Medulla oblongata (tissue), 1 donor: ENCODE results near the gene PDGFA.
"Not testable (repeated sequence)": the region's sequence is repeated elsewhere in the genome, so short reads cannot be mapped to it uniquely, and the experiment has no call there.

Experiments used
- DNase-seq: peaks from one replicate; pipeline ENCODE4 v3.0.0-alpha.2; 2015; ENCODE audit errors: extremely low spot score

The PDGFA gene

DNA sequence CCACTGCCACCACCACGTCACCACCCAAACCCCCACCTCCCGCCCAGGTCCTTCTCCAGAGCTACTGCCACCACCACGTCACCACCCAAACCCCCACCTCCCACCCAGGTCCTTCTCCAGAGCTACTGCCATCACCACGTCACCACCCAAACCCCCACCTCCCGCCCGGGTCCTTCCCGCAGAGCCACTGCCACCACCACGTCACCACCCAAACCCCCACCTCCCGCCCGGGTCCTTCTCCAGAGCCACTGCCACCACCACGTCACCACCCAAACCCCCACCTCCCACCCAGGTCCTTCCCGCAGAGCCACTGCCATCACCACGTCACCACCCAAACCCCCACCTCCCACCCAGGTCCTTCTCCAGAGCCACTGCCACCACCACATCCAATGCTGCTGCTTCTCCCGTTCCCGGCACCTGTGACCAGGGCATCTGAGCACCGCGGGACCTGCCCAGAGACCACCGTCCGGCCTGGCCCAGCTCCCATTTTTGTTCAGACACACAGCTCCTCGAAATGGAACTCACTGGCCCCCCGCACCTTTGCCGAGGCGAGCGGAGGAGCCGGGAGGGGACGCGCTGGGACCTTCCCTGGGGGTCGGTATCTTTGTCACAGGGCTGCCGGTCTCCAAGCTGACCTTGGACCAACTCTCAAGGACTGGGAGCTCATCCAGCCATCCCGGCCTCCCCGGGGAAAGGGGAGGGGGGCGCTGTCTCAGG is 32.7 kb upstream of the PDGFA start:
- not testable (repeated sequence) for DNase-seq

DNA sequence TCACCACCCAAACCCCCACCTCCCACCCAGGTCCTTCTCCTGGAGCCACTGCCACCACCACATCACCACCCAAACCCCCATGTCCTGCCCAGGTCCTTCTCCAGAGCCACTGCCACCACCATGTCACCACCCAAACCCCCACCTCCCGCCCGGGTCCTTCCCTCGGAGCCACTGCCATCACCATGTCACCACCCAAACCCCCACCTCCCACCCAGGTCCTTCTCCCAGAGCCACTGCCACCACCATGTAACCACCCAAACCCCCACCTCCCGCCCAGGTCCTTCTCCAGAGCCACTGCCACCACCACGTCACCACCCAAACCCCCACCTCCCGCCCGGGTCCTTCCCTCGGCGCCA is 31.9 kb upstream of the PDGFA start:
- not testable (repeated sequence) for DNase-seq

DNA sequence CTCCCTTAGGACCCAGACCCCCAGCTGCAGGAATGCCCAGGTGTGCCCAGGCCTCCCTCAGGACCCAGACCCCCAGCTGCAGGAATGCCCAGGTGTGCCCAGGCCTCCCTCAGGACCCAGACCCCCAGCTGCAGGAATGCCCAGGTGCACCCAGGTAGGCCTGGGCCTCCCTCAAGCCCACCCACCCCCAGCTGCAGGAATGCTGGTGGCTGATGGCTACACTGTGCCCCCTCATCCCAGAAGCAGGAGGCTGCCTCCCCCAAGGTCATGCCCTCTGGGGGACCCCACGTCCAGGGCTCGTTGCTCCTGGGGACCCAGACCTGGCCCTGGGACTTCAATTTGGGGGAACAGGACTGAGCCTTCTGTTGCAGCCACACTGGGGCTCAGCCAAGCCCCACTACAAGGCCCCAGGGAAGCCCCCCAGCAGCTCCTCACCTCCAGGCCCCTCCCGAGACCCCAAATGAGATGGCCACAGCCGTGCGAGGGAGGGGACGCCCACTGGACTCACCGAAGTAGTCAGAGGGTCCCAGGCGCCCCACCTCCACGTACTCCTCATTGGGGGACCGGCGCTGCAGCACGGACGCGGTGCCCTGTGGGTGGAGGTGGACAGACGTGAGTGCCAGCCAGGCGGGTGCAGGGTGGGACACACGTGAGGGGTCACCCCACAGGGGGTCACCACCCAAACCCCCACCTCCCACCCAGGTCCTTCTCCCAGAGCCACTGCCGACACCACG is 31.4 kb upstream of the PDGFA start:
- no peak for DNase-seq

DNA sequence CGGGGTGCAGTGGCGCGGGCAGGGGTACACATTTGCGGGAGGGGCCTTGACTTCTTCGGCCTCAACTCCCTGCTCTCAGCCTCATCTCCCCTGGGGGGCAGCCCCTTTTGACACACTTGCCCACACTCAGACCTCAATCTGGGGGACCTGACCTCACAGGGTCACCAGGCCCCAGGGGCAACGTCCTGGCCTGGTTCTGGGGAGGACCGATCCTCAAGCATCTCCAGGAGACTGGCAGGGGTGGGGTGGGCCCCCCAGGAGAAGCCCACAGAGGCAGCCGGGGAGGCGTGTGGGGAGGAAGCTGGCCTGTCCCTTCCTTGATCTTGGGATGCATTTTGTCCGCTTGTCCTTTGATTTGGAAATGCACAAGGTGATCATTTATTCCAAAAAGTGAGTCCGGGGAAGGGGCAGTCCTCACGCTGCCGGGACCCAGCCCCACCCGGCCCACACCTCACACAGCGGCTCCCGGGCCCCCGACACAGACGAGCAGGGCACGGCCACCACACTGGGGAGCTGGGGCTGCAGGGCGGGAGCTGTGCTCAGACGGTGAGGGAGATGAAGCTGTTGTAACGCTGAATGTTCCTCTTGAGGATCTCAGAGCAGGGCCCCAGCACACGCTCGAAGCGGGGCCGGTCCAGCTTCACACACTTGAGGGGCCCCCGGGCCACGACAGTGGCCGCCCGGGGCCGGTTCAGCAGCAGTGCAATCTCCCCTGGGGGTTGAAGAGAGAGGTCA is 30.4 kb upstream of the PDGFA start:
- DNase-seq: no peak

DNA sequence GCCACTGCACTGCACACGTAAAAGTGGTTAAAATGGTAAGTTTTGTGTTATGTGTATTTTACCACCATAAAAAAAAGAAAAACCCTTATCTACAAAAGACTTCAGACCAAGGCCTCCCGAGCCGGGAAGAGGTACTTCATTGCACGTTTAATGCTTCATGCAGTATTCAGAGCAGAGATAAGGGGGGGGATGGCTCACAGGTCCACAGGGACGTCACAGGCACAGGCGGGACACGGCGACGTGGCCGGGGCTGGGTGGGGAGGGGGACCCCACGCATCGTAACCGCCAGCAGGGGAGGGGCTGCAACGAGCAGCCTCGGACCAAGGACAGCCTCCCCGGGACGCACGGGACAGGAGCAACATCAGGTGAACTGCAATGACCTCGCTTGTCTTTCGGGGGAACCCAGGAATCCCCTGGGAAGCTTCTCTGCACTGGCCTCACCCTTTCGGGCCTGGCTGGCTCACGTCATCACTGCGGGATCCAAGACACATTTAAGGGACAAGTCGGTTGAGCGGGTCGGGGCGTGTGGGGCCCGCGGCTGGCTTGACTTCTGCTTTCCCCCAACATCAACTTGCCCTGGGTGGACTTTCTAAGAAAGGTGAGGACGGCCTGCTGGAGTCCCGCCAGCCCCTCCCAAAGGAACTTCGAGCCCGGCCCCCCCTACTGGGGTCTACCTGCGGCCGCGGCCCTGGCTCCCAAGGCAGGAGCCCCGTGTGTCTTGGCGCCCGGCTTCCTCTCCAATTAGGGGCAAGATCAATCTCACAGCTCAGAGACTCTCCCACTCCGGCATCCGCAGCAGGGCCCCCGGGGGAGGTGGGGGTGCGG is 29.6 kb upstream of the PDGFA start:
- DNase-seq: no peak

DNA sequence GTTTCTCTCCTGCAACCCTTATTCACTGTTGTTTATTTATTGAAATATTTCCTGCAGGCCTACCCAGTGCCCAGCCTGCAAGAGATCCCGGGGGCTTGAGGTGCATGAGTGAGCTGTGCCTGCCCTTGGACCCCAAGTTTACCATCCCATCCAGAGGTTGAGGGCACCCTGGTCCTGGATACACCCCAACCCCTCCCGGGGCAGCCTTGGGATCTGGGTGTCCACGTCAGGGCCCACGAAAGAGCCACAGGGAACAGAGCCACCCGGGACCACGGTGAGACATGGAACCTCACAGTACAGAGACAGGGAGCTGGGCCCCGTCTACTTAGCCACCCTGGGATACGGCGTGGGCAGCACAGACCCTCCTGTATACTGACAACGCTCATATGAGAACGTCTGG is 28.8 kb upstream of the PDGFA start:
- DNase-seq: no peak

DNA sequence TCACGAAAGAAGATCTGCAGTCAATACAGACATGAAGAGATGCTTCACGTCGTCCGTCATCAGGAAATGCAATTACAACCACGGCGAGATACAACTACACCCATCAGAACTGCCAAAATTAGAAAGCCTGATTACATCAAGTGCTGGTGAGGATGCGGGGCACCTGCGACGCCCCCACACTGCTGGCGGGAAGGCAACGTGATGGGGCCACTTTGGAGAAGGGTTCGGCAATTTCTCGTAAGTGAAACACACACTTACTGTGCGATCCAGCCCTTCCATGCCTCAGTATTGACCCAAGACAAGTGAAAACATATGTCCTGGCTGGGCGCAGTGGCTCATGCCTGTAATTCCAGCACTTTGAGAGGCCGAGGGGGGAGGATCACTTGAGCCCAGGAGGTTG is 25.8 kb upstream of the PDGFA start:
- DNase-seq: no peak

DNA sequence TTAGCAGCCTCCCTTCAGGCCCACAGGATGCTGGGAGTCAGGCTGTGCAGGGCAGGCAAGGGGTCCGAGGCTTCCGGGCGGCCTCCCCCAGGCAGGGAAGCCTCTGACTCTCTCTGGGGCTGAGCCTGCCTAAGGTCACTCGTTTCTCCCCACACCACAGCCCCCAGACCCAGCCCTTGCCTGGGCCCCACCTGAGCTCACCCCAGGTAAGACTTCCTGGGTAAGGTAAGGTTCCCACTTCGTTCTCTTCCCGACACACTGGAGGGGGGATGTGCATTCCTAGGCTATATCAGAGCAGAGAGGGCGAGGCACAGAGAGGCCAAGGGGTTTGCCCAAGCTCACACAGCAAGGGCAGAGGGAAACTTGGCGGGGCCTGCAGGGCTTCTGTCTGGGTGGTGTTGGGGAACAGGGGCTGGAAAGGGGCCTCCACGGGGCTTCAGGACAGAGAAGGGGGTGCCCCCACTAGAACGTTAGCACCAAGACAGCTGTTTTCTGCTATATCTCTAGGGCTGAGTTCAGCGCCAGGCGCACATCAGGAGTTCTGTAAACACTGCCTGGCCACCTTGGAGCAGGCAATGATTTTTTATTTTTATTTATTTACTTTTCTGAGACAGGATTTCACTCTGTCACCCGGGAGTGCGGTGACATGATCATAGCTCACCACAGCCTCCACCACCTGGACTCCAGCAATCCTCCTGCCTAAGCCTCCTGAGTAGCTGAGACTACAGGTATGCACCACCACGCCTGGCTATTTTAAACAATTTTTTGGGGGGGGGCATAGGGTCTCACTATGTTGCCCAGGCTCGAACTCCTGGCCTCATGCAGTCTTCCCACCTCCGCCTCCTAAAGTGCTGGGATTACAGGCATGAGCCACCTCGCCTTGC is 24.9 kb upstream of the PDGFA start:
- no peak for DNase-seq

DNA sequence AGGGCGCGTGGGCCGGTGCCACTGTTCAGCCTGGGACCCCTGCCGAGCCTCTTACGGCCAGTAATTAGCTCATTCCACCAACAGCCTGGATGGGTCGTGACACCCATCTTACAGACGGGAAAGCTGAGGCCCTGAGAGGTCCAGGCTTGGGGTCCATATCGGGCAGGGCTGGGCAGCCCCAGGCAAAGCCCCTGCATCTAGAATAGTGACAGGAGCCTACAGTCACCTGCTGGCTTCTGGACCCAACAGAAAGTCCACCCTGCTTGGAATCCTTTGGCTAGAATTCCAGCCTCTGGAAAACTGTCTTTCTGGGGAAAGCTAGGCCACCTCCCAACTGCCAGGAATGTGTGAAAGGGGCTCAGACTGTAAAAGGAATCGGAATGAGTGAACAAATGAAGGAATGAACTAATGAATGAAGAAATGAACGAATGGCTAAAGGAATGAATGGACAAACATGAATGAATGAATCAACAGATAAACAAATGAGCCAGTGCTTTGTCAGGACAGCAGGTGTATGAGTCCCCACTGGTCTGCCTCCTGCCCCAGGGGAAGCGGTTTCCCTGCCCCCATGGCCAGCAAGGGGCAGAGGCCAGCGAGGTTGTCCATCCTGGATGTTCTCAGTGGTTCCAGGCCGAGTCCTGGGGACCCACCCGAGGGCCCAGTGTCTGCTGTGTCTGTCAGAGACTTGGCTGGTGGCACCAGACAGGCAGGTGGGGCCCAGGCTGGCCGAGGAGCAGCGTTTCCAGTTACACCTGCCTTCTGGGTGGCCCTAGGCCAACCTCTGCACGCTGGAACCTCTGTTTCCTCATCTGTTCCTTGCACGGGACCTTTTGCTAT is 24.1 kb upstream of the PDGFA start:
- no peak for DNase-seq

DNA sequence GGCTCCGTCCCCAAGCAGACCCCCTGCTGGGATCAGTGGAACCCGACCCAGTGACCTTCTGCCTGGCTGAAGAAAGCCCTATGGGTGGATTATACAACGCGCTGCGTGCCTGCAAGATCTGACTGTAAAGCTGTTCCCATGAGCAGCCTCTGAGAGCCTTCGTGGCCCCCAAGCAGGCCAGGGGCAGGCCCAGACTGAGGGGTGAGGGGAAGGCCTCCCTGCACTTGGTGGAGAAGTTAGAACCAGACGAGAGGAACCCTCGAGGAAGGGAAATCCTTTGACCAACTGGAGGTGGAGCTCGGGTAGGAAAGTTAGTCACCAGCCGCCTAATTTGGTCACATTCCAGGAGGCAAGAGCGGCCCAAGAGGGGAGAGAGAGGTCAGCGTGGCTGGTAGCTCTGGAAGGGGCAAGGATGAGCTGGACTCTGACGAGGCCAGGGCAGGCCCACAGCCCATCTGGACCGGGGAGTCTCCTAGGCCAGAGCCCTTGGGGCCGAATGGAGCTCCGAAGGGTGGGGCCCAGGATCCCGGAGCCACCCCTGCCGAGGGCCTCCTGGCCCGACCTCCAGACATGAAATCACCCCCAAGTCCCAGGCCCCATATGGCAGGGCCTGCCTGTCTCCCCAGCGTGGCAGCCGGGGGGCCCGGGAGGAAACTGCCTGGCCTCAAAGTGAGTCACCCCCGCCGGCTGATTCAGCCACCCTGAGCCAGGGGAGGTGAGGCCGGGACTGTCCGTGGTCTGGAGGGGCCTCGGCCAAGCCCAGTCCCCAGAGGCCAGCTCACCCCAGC is 23.3 kb upstream of the PDGFA start:
- DNase-seq: no peak

DNA sequence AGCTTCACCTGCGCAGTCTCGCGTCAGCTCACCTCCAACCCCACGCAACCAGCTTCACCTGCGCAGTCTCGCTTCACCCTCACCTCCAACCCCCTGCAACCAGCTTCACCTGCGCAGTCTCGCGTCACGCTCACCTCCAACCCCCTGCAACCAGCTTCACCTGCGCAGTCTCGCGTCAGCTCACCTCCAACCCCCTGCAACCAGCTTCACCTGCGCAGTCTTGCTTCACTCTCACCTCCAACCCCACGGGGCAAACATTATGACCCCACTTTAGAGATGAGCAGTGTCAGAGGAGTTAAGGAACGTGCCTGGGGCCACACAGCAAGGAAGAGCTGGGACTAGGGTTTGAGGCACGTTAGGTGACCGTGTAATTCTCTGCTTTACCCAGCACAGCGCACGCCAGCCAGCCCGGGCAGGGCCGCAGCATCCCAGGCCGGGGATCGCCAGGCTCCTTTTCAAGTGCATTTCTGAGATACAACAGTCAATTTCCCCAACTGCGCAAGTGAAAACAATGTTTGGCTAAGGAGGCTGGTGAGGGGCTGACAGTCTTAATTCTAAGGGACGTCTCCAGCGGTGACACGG is 22.6 kb upstream of the PDGFA start:
- DNase-seq: no peak

DNA sequence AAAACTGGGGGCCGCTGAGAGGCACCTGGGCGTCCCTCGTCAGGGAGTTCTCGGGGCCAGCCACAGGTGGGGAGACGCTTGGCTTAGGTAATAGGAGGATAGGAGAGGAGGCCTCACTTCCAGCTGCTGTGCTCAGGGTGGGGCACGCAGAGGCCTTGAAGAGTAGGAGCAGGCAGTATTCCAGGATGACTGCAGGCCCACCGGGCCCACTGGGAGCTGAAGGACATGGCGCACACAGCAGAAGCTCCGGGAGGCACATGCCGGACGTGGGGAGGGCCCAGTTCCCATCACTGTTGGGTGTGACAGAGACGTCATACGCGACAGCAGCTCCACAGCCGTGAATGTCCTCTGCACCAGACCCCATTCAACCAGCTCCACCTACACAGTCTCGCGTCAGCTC is 22.0 kb upstream of the PDGFA start:
- no peak for DNase-seq

DNA sequence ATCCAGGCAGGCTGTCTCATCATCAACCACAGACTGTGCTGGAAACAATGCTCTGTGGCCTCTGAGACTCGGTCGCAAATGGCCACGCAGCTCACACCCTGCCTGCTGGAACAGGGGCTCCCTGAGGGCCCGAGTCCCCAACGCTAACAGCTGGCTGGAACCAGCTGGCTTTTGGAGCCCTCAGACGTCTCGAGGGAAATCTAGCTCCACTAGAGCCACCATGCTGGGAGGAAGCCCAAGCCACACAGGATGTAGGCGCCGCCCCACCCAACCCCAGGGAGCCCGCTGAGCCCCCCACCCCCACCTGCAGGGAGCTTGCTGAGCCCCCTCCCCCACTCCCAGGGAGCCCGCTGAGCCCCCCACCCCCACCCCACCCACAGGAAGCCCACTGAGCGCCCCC is 21.4 kb upstream of the PDGFA start:
- no peak for DNase-seq

DNA sequence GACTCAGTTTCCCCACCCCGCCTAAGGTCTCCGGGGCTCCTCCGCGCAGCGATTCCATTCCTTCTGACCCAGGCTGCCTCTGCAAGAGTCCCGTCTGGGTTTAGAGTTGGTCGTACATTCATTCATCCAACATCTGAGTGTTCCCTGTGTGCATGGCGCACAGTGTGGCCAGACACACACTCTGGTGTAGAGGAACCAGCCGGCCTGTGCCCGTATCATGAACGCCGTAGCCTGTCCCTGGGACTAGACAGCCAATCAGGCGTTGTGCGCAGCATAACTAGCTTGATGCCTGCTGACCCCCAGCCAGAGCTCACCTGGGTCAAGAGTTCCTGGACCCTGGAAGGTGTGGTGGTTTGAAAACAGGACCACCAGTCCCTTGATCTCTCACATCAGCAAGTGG is 20.9 kb upstream of the PDGFA start:
- no peak for DNase-seq

DNA sequence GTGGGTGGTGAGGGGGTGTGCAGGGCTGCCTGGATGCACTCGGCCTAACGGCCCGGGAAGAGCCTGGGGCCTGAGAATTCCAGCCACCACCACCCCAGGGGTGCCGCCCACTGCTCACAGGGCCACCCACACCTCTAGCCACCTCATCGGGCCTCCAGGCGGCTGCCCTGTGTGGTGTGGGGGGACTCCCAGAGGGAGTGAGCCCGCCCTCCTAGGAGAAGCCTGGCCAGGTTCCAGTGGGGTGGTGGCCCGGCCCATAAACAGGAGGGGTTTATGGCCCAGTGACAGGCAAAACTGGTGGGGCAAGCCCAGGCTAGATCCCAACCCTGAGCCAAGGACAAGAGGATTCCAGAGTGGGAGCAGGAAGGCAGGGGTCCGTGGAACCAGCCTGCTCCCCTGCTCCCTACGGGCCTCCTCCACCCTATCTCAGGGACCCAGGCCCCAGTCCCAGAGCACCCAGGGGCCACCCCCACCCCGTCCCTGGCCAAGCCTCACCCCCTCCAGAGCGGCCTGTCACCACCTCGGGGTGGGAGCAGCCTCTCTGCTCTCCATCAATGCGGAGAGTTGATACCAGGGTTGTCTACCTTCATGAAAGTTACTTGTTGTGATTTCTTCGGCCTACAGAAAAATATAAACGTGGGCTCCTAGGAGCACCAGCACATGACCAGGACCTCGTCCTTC is 20.2 kb upstream of the PDGFA start:
- DNase-seq: no peak

DNA sequence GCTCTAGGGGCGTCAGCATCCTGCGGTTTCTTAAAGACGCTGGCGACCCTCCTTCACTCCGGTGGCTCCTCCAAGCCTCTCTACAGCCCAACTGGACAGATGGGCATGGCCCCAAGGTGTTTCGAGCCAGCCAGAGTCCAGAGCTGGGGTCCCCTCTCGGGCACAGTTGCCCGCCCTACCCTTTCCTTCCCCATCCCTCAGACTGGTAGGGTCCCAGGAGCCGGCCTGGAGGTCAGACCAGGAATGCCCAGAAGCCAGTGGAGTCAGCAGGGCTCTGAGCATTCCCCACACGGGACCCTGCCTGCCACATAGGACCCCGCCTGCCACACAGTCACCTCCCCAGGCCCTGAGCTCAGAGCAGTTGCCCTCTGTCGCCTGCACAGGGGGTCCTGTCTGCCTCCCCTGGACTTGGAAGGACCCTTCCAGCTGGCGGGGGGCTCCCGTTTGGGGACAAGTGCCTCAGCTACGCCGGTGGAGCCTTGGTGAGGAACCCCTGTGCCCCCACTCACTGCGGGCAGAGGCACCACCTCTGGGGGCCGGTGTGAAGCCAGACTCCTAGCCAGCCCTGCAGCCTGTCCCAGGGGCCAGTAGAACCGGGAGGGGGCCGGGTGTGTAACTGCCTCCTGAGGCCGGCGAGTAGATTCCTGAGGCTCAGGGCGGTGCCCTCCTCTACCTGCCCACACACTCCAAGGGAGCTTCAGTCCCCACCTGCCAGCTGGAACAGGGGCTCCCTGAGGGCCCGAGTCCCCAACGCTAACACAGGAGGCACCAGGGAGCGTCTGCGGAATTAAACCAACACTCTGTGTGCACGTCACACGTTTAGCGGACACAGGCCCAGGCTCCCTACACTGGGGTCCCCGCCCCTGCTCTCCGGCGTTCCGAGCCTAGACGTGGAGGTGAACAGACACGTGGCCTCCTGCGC is 19.4 kb upstream of the PDGFA start:
- DNase-seq: no peak

DNA sequence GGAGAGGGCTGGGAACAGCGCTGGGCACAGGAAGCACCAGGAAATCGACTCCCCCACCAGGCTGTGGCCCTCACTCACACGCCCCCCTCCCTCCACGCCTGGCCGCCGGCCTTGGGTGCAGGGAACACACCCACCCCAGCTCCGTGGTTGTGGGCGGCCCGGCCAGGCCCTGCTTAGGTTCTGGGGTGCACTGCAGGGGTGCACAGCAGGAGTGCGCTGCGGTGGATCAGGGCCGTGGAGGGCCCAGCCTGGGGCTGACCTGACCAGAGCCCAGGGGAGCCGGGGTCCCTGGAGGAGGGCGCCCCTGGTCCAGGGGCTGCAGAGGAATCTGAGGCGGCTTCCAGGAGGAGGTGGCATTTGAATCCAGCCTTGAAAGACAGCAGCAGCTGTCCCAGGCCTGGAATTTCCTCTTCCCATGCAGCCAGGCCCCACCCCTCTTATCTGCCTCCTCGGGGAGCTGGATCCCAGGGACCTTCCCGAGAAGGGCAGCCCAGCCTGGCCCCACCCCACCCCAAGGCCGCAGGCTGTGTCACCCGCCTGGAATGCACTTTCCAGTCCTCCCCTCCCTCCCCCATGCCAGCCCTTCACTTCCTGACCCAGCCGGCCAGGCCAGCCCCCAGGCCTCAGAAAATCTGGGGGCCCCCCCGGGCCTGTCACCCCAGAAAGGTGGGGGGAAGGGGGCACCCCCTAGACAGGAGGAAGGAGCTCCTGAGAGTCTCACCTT is 18.4 kb upstream of the PDGFA start:
- no peak for DNase-seq
